NCI-H526 treated with DMSO at 0.1 percent for 48 hours (cell line): Measurements from ENCODE around the gene COG6.
A peak's percentile ranks its signal among the peaks of the same experiment; 100 is the strongest.

Source experiments
- DNase-seq: peaks from one replicate; lab custom pipeline; 2025; lab: John Stamatoyannopoulos, UW

COG6 gene

GRCh38 chr13:39655569-39656324 is at the start of gene COG6:
TSS of gene COG6 (plus strand) at chr13:39655662. CDS start at chr13:39655727, 65 bp downstream.
- DNase-seq: peak; percentile 91

- DNase-seq: no peak
Measured at GRCh38 chr13:39605677-39606320, 49.7 kb upstream of the COG6 start.

GRCh38 chr13:39607876-39608275 is 47.6 kb upstream of the COG6 start:
- no peak for DNase-seq

GRCh38 chr13:39612023-39612637 is 43.3 kb upstream of the COG6 start:
- peak; percentile 82 for DNase-seq

- DNase-seq: peak; percentile 72
Measured at GRCh38 chr13:39616087-39616694, 39.3 kb upstream of the COG6 start.

- no peak for DNase-seq
Measured at GRCh38 chr13:39618561-39618960, 36.9 kb upstream of the COG6 start.

- no peak for DNase-seq
Measured at GRCh38 chr13:39623466-39623865, 32.0 kb upstream of the COG6 start.

- DNase-seq: no peak
Measured at GRCh38 chr13:39631307-39631706, 24.2 kb upstream of the COG6 start.

GRCh38 chr13:39632994-39633393 is 22.5 kb upstream of the COG6 start:
- no peak for DNase-seq

- DNase-seq: no peak
Measured at GRCh38 chr13:39635564-39635963, 19.9 kb upstream of the COG6 start.

GRCh38 chr13:39637890-39638289 is 17.6 kb upstream of the COG6 start:
- no peak for DNase-seq

GRCh38 chr13:39641645-39642044 is 13.8 kb upstream of the COG6 start:
- no peak for DNase-seq

- DNase-seq: no peak
Measured at GRCh38 chr13:39646122-39646521, 9.3 kb upstream of the COG6 start.

GRCh38 chr13:39655041-39655568 is 357 bp upstream of the COG6 start:
- no peak for DNase-seq

- no peak for DNase-seq
Measured at GRCh38 chr13:39656325-39656677, 839 bp downstream of the COG6 start.

- DNase-seq: no peak
Measured at GRCh38 chr13:39663508-39663907, 8.0 kb downstream of the COG6 start.

GRCh38 chr13:39663958-39664357 is 8.5 kb downstream of the COG6 start:
- no peak for DNase-seq

GRCh38 chr13:39665763-39666162 is 10.3 kb downstream of the COG6 start:
- DNase-seq: no peak

GRCh38 chr13:39670445-39670844 is 15.0 kb downstream of the COG6 start:
- no peak for DNase-seq

- DNase-seq: peak; percentile 24
Measured at GRCh38 chr13:39672378-39673132, 17.1 kb downstream of the COG6 start.

- DNase-seq: no peak
Measured at GRCh38 chr13:39675904-39676303, 20.4 kb downstream of the COG6 start.
